MM.1S (cell line): Measurements from ENCODE around the gene CDH4.

ENCODE experiments used
- DNase-seq: peaks from one replicate; pipeline ENCODE4 v3.0.0-alpha.2; 2015
- H2AFZ ChIP-seq: fragments of 300-600 bp; sonication (generic); 2 replicates; pipeline ENCODE4 v1.6.0; 2016; ENCODE audit warnings: antibody characterized with exemption, low read length
- H3F3A ChIP-seq: fragments of 300-600 bp; sonication (generic); 2 replicates; pipeline ENCODE4 v1.6.1; 2016; ENCODE audit warnings: mild to moderate bottlenecking, antibody characterized with exemption, low read length, moderate library complexity, mixed read lengths; ENCODE audit not compliant: insufficient read depth
- H3K27ac ChIP-seq: fragments of 300-600 bp; sonication (generic); 2 replicates; pipeline ENCODE4 v1.5.1; 2016; ENCODE audit warnings: mild to moderate bottlenecking, low read length
- H3K27me3 ChIP-seq: fragments of 300-600 bp; sonication (generic); replicated peaks from 2 replicates; pipeline ENCODE4 v1.6.0; 2016; ENCODE audit warnings: low read length; ENCODE audit not compliant: insufficient read depth
- H3K36me3 ChIP-seq: fragments of 300-600 bp; sonication (generic); replicated peaks from 2 replicates; pipeline ENCODE4 v1.6.1; 2016; ENCODE audit warnings: mild to moderate bottlenecking, low read length, mixed read lengths; ENCODE audit not compliant: insufficient read depth
- H3K4me1 ChIP-seq: fragments of 300-600 bp; sonication (generic); 2 replicates; pipeline ENCODE4 v1.6.1; 2016; ENCODE audit warnings: low read length, mixed read lengths
- H3K4me2 ChIP-seq: fragments of 300-600 bp; sonication (generic); 2 replicates; pipeline ENCODE4 v1.6.0; 2016; ENCODE audit warnings: low read depth, low read length
- H3K4me3 ChIP-seq: fragments of 300-600 bp; sonication (generic); 2 replicates; pipeline ENCODE4 v1.5.1; 2016; ENCODE audit warnings: low read length, mixed read lengths
- H3K79me2 ChIP-seq: fragments of 300-600 bp; sonication (generic); 2 replicates; pipeline ENCODE4 v1.6.1; 2016; ENCODE audit warnings: mixed run types, low read length, mixed read lengths
- H3K9ac ChIP-seq: fragments of 300-600 bp; sonication (generic); 2 replicates; pipeline ENCODE4 v1.6.1; 2016; ENCODE audit warnings: low read length, mixed read lengths
- H3K9me2 ChIP-seq: fragments of 300-600 bp; sonication (generic); replicated peaks from 2 replicates; pipeline ENCODE4 v1.6.1; 2016; ENCODE audit warnings: mild to moderate bottlenecking, low read length, mixed read lengths; ENCODE audit not compliant: insufficient read depth
- H3K9me3 ChIP-seq: fragments of 300-600 bp; sonication (generic); replicated peaks from 2 replicates; pipeline ENCODE4 v1.6.1; 2016; ENCODE audit warnings: mild to moderate bottlenecking, low read length, mixed read lengths; ENCODE audit not compliant: insufficient read depth
- H4K20me1 ChIP-seq: fragments of 300-600 bp; sonication (generic); 2 replicates; pipeline ENCODE4 v1.6.1; 2016; ENCODE audit warnings: mild to moderate bottlenecking, low read length, moderate library complexity, mixed read lengths; ENCODE audit not compliant: insufficient read depth
- CTCF ChIP-seq: fragments of 300-600 bp; sonication (generic); IDR thresholded peaks from 2 replicates; pipeline ENCODE4 v1.5.1; 2016; ENCODE audit warnings: antibody characterized with exemption, low read length, mixed read lengths
- EZH2 ChIP-seq: fragments of 300-600 bp; sonication (generic); optimal IDR thresholded peaks from 2 replicates; pipeline ENCODE3; 2017; ENCODE audit warnings: low read depth, mild to moderate bottlenecking, antibody characterized with exemption, low read length, mixed read lengths
- EZH2phosphoT487 ChIP-seq: fragments of 300-600 bp; sonication (generic); IDR thresholded peaks from 2 replicates; pipeline ENCODE4 v1.6.1; 2018; ENCODE audit warnings: antibody characterized with exemption, low read length

CDH4 gene

GRCh38 chr20:61494763-61495575 is 242.9 kb downstream of the CDH4 start:
- H3K9me3 ChIP-seq = no peaks in the 10 kb centered on the region
- H3K9ac ChIP-seq = no peak overlapping the region
- H3K27ac ChIP-seq = no peak overlapping the region
- DNase-seq = no peak
- H3K4me2 ChIP-seq = no peak overlapping the region
- H3K36me3 ChIP-seq = no peaks in the 10 kb centered on the region
- H3K4me3 ChIP-seq = no peak overlapping the region
- H3K4me1 ChIP-seq = no peaks in the 10 kb centered on the region
- TF ChIP-seq EZH2phosphoT487 (no peak), EZH2 (no peak), CTCF (no peak)
- H3K79me2 ChIP-seq = no peaks in the 10 kb centered on the region
- no peaks in the 10 kb centered on the region for H4K20me1 ChIP-seq
- no peak overlapping the region for H2AFZ ChIP-seq
- no peaks in the 10 kb centered on the region for H3F3A ChIP-seq
- peaks cover 32% of the 10 kb centered on the region; the same call in 1 of the 2 replicates for H3K27me3 ChIP-seq
- no peaks in the 10 kb centered on the region for H3K9me2 ChIP-seq

GRCh38 chr20:61497029-61497627 is 245.1 kb downstream of the CDH4 start:
- Histone ChIP-seq H3K4me2 (no peak overlapping the region), H2AFZ (no peak overlapping the region)
- no peak for TF ChIP-seq EZH2
- TF ChIP-seq EZH2phosphoT487 = no peak
- TF ChIP-seq CTCF = no peak

GRCh38 chr20:61499859-61500554 is 247.9 kb downstream of the CDH4 start:
- H4K20me1 ChIP-seq = no peaks in the 10 kb centered on the region
- H3K27me3 ChIP-seq = peaks cover 66% of the 10 kb centered on the region
- no peaks in the 10 kb centered on the region for H3K9me2 ChIP-seq
- H3K4me2 ChIP-seq = no peak overlapping the region
- no peaks in the 10 kb centered on the region for H3K4me1 ChIP-seq
- no peak for TF ChIP-seq EZH2phosphoT487
- no peak for TF ChIP-seq CTCF
- no peak for TF ChIP-seq EZH2
- no peak for DNase-seq
- H3K27ac ChIP-seq = no peak overlapping the region
- no peaks in the 10 kb centered on the region for H3K36me3 ChIP-seq
- H3K79me2 ChIP-seq = no peaks in the 10 kb centered on the region
- H2AFZ ChIP-seq = no peak overlapping the region
- H3K9ac ChIP-seq = no peak overlapping the region
- no peaks in the 10 kb centered on the region for H3K9me3 ChIP-seq
- H3K4me3 ChIP-seq = no peak overlapping the region
- H3F3A ChIP-seq = no peaks in the 10 kb centered on the region

More at GRCh38 chr20:61497029-61497627, 245.1 kb downstream of the CDH4 start:
- Histone ChIP-seq H3K36me3 (no peaks in the 10 kb centered on the region), H3K27me3 (peaks cover 52% of the 10 kb centered on the region), H3F3A (no peaks in the 10 kb centered on the region), H3K9me3 (no peaks in the 10 kb centered on the region), H3K79me2 (no peaks in the 10 kb centered on the region), H3K27ac (no peak overlapping the region), H4K20me1 (no peaks in the 10 kb centered on the region), H3K4me1 (no peaks in the 10 kb centered on the region), H3K9ac (no peak overlapping the region), H3K9me2 (no peaks in the 10 kb centered on the region), H3K4me3 (no peak overlapping the region)
- no peak for DNase-seq
